ENCODE measurements around the gene C15orf62. TPM values are rescaled to one million over a fixed set of nuclear protein-coding genes. Genes with fewer than 3 reads are reported as not detected.
A peak's percentile ranks its signal among the peaks of the same experiment; 100 is the strongest.

C15orf62 gene
- total and polyA plus RNA-seq, 7 donors = 0.05 to 0.19 (median 0.07) TPM; not detected in 4

DNA sequence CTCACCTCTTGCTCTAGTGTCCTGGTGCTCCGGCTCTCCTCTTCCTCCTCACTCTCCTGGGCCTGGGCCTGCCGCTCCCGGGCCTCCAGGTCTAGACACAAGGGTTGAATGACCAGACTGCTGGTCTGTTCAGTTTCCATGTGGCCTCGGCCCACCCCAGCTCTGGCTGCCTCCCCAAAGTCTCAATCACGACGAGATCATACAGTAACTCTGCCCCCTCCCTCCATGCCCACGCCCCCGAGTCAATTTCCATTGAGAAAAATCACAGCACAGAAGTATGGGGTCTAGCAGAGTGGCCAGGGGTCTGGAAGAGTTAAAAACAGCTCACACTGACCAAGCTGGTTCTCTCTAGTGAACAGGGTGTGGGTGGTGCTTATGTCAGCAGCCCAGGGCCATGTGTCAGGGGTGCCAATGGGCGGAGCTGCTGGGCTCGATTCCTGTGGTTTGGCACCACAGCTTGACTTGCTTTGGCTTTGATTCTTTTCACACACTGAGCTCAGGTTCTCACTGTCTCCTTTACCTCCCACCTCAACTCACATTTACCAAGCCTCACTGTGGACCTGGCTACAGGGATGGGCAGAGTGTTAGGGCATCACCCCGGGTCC, 6.9 kb downstream of the C15orf62 start:
- WGBS, 3 donors = 48 to 69% (median 52%) methylated on average over 10 to 11 of the region's 11 CpGs
- Histone ChIP-seq H3K9me3 (no peaks in the 10 kb centered on the region), H3K36me3 (ENCODE audit: insufficient read depth in 1 of 2, low read depth in 1 of 2) (peaks cover 15 to 81% of the 10 kb centered on the region in 2 donors), H3K4me3 (no peak overlapping the region), H3K27me3 (ENCODE audit: insufficient read depth in 3 of 3, low read length in 2 of 3) (no peaks in the 10 kb centered on the region), H3K27ac (peak overlapping the region; percentile 33), H3K4me1 (peaks cover 8% of the 10 kb centered on the region)
- TF ChIP-seq, protein P1, sequence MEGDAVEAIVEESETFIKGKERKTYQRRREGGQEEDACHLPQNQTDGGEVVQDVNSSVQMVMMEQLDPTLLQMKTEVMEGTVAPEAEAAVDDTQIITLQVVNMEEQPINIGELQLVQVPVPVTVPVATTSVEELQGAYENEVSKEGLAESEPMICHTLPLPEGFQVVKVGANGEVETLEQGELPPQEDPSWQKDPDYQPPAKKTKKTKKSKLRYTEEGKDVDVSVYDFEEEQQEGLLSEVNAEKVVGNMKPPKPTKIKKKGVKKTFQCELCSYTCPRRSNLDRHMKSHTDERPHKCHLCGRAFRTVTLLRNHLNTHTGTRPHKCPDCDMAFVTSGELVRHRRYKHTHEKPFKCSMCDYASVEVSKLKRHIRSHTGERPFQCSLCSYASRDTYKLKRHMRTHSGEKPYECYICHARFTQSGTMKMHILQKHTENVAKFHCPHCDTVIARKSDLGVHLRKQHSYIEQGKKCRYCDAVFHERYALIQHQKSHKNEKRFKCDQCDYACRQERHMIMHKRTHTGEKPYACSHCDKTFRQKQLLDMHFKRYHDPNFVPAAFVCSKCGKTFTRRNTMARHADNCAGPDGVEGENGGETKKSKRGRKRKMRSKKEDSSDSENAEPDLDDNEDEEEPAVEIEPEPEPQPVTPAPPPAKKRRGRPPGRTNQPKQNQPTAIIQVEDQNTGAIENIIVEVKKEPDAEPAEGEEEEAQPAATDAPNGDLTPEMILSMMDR (IDR thresholded peaks at IDR 0.05) = no peak
- ATAC-seq = peak; percentile 89 to 97 (median 94)
- intact Hi-C loops (cut with DNase I) = loop anchor here in 1 of 2 donors (2.0 kb wide), 1 partner anchor 104 kb away; no protein-coding TSS in a partner anchor
- peak; percentile 52 to 73 for DNase-seq

DNA sequence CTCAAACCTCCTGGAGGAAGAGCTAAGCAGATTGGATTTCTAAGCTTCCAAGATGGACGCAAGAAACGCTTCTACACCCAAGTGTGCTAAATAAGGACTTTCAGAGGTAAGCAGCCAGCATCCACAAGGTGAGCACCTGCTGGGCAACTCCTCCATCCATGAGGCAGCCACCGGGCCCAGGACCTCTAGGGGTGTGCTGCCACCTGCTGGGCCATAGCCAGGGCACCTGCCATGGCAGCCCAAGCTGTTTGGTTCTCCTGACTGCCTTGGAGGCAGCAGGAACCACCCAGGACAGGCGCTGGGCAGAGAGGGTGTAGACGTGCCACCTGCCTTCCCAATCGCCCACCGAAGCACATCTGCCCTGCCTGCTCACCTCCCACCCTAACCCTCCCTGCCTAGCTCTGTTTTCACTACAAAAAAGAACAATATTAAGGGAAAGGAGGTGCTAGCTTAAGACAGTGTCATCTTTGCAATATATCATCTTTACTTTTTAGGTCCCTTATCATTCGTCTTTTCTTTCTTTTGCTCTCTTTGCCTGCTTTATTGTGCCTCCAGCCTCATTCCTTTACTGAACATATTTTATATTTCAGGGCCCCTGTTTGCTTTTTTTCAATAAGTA, 12.9 kb downstream of the C15orf62 start:
- Histone ChIP-seq H3K27me3 (ENCODE audit: insufficient read depth in 3 of 3, low read length in 2 of 3) (no peaks in the 10 kb centered on the region), H3K4me1 (peaks cover 10% of the 10 kb centered on the region), H3K9me3 (no peaks in the 10 kb centered on the region), H3K27ac (no peak overlapping the region), H3K36me3 (ENCODE audit: insufficient read depth in 1 of 2, low read depth in 1 of 2) (peaks cover 6 to 23% of the 10 kb centered on the region in 2 donors), H3K4me3 (no peak overlapping the region)
- TF ChIP-seq, protein P1 (IDR thresholded peaks at IDR 0.05) = peak; percentile 56
- DNase-seq (peak in 1 of 2 donors; percentile 70), ATAC-seq (peak; percentile 66 to 79 (median 73))
- 64 to 69% (median 66%) methylated on average over 8 of the region's 8 CpGs for WGBS, 3 donors
- intact Hi-C loops (cut with DNase I) = loop anchor here (10.0 kb wide), 2 partner anchors 62 to 198 kb away; partner anchors contain the start of gene SPINT1 (in 2 of the 2)

DNA sequence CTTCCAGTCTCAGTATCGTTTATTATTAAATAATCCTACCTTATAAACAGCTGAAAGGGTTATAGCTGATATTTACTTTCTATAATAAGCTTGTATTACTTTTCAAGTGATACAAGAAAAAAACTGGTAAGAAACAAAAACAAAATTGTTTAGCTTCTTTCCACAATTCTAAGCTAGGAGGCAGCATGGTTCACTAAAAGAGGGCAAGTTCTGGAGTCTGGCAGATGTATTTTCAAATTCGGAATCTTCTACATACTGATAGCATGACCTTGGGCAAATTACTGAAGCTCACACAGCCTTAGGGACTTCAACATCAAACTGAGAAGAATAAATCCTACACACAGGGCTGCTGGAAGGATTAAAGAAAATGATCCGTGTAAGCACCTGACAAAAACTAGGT, 15.4 kb downstream of the C15orf62 start:
- no peak overlapping the region for H3K27ac ChIP-seq
- DNase-seq = no peak
- no peak overlapping the region for H3K4me3 ChIP-seq
- WGBS, 3 donors = 65 to 78% (median 75%) methylated on average over 3 of the region's 3 CpGs
- ATAC-seq = no peak
- H3K4me1 ChIP-seq = peaks cover 14% of the 10 kb centered on the region
- H3K36me3 ChIP-seq (ENCODE audit: insufficient read depth in 1 of 2, low read depth in 1 of 2) = no peaks in the 10 kb centered on the region
- H3K27me3 ChIP-seq (ENCODE audit: insufficient read depth in 3 of 3, low read length in 2 of 3) = no peaks in the 10 kb centered on the region
- TF ChIP-seq, protein P1 (IDR thresholded peaks at IDR 0.05) = no peak
- no peaks in the 10 kb centered on the region for H3K9me3 ChIP-seq
- intact Hi-C loops (cut with DNase I) = loop anchor here (10.0 kb wide), 2 partner anchors 60 to 200 kb away; partner anchors contain the start of gene SPINT1 (in 2 of the 2)

DNA sequence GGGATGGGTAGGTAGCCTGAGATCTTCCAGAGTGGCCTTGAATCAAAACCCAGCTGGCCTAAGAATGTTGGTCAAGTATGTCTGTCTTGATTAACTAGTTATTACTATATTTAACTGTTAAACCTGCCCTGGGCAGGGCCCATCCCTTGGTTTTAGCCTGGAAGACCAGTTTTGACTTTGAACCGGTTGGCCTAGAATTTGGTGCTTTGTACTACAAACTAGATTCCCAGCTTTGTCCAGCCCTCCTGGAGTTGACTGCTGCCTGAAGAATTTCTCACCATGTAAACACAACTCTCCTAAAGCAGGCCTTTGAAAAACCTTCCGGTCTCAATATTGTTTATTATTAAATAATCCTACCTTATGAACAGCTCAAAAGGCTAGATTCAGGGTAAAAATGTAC, 16.0 kb downstream of the C15orf62 start:
- Histone ChIP-seq H3K4me3 (no peak overlapping the region), H3K27ac (no peak overlapping the region), H3K4me1 (peaks cover 20% of the 10 kb centered on the region), H3K27me3 (ENCODE audit: insufficient read depth in 3 of 3, low read length in 2 of 3) (no peaks in the 10 kb centered on the region), H3K36me3 (ENCODE audit: insufficient read depth in 1 of 2, low read depth in 1 of 2) (no peaks in the 10 kb centered on the region), H3K9me3 (no peaks in the 10 kb centered on the region)
- TF ChIP-seq, protein P1 (IDR thresholded peaks at IDR 0.05) = no peak
- intact Hi-C loops (cut with DNase I) = loop anchor here (10.0 kb wide), 2 partner anchors 59 to 201 kb away; partner anchors contain the start of gene SPINT1 (in 2 of the 2)
- no peak for ATAC-seq
- 85 to 92% (median 89%) methylated on average over 2 of the region's 2 CpGs for WGBS, 3 donors
- DNase-seq = no peak

Data from psoas muscle (tissue), 8 donors.